Measurements from ENCODE around the gene CUL7.
A peak's percentile ranks its signal among the peaks of the same experiment; 100 is the strongest.
"Not testable (repeated sequence)": the region's sequence is repeated elsewhere in the genome, so short reads cannot be mapped to it uniquely, and the experiment has no call there.

Gene CUL7

DNA sequence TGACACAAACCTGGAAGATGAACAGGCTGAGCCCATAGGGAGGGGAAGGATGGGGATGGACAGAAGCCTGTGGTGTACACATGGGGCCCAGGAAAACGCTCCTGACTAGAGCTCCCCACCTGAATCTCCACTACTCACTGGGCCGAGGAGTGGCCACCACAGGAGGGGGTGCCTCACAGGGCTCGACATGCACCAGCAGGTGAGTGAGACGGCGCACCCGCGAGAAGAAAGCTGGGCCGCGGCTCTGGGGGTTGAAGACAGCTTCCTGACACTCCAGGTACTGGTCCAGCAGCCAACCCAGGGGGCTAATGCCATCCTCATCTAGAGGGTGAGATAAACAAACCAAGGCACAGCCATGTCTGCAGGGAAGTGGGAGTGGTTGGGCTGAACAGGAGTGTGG is 10.3 kb downstream of the CUL7 start:
- DNase-seq, result no peak

DNA sequence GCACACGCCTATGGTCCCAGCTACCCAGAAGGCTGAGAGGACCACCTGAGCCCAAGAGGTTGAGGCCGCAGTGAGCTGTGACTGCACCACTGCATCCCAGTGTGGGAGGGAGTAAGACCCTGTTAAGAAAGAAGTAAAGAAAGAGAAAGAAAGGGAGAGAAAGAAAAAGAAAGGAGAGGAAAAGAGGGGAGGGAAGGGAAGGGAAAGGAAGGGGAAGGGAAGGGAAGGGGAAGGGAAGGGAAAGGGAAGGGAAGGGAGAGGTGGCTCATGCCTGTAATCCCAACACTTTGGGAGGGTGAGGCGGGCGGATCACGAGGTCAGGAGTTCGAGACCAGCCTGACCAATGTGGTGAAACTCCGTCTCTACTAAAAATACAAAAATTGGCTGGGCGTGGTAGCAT is 12.2 kb downstream of the CUL7 start:
- DNase-seq, result not testable (repeated sequence)

DNA sequence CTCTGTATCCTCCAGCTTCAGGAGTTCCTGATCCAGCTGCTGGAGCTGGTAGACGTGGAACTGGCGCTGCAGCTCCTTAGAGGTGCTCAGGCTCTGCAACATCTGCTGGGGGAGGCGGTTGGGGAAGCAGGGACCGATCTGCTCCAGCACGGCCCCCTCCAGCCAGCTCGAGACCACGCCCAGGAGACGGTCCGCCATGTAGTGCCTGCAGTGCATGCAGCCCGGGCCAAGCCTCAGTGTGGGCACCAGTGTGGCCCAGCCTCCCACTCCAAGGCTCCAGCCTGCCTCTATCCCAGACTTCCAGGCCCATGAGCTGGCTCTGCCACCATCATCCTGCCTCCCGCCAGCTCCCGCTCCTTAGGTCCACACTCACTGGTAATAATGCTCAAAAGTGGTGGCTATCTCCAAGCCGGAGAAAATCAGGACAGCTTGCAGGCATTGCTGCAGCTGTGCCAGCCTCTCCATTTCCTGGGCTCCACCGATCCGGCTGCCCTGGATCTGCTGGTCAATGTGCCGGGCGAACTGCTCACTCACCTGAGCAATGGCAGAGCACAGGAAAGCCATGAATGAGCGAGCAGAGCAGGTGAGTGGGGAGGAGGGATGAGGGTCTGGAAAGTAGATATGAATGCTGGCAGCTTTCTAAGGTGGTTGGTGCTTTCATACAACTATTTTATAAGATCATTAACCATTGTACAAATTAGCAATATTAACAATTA is 13.0 kb downstream of the CUL7 start:
- DNase-seq, result no peak

DNA sequence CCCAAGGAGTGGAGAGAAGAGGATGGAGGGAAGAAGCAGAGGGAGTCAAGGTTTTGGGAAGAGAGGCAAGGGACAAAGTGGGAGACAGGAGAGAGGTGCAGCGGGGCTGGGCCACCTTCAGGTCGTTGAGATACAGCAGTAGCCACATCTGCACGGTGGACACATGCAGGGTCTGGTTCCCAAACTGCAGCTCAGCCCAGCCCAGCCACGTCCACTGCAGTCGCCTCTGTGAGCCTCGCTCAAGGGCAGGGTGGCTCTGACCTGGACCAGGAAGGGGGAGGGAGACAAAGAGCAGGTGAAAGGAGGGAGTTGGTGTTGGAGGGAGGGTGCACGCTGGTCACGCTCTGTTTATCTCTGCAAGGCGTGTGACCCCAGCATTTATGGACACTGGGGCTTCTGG is 14.9 kb downstream of the CUL7 start:
- no peak for DNase-seq

DNA sequence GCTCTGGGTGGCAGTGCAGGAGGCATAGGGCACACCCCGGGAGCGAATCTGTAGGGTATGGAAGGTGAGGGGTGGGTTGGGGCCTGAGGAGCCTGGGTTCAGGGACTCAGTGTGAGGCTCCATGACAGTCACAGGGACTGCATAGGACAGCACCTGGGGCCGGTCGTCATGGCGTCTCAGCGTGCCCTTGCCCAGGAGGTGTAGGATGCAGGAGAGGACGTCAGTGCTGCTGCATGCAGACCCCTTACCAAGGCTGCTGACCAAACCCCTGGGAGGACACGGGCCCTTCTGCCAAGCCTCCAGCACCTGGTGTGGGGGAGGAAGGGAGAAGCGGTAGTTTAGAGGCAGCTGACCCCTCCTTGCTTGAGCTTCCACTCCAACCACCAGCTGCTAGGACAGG is 15.9 kb downstream of the CUL7 start:
- no peak for DNase-seq

DNA sequence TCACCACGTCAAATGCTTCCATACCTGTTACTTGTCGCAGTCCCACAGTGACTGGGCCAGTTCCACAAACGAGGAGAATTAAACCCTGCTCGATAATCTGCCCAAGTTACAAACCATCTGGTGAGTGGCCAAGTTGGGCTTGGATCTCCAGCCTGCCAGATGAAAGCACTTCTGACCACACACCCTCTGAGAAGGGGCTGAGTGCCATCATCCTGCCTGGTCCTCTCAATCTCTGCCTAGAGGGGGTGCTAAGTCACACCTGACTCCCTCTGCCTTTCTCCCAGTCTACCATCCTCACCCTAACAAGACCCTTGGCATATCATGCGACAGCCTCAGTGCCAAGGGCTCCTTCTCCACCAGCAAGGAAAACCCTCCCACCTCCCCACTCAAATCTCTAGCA is 16.5 kb downstream of the CUL7 start:
- DNase-seq, result no peak

- DNase-seq, result no peak
Observed at GRCh38 chr6:43036712-43037111, 16.9 kb downstream of the CUL7 start.

DNA sequence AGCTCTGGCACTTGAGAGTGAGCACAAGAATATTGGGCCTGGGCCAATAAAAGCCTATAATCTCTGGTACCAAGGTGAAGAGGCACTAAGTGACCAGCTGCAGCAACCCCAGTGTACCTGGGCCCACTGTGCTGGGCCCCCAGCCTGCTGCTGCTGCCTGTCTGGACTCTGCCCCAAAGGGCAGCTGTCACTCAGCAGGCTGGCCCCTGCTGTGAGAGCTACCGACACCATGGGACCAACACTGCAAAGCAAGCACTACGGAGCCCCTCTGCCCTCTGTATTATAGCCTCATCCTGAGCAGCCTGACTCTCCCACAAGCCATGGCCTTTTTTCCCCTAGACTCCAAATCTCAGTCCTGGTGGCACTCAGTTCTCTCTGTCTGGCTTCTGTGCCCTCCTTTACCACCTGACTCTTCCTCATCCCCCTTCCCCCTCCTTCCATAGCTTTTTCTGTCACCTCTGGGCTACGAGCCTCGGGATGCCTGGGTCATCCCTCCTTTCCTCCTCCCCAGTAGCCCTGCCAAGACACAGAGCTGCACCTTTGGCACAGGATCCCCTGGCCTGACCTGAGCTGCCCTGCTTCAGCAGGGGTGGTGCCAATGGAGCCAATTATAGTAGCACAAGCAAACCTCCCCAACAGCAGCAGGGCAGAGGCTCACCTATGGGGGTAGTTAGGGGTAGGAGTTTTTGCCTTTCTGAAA is 18.0 kb downstream of the CUL7 start:
- DNase-seq, result no peak

GRCh38 chr6:43034190-43034525 is 19.5 kb downstream of the CUL7 start:
- no peak for DNase-seq

DNA sequence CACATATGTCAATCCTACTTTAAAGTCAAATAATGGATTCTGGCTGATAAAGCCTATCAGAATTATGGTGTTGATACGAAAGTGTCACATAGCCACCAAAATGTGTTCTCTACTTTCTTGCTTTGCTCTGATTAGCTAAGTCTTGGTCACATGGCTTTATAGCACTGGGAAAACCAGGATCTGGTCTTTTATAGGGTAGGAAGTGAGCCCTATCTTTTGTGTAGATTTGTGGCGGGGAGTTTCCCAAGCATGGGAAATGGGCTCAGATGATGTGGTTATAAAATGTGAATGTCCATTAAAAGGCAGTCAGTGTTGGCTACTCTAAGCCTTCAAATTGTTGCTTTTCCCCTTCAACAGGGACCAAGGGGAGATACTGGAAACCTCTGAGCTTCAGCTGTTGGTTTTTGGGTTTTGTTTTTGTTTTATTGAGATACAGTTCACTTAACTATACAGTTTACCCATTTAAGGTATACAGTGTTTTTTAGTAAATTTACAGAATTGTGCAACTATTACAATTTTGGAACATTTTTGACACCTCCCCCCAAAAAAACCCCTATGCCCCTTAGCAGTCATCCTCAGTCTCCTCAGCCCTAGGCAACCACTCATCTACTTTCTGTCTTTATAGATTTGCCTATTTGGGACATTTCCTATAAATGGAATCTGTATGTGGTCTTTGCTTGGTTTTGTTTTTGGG is 20.0 kb downstream of the CUL7 start:
- no peak for DNase-seq

- no peak for DNase-seq
Observed at GRCh38 chr6:43032326-43032725, 21.3 kb downstream of the CUL7 start.

DNA sequence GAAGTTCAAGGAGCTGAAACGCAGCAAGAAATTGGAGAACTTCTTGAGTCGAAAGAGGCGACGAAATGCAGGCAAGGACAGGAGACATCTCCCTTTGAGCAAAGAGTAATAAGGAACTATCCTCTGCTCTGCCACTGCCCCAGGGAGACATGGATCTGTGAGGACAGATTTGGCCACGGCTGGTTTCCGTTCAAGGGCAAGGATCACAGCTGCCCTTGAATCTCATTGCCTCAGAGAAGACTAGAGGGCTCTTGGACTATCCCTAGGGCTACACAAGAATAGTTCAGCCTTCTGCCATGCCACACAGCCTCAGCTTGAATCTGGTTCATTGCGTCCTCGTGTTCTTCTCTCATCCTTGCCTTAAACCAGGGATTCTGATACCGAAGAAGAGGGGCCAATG is 24.5 kb downstream of the CUL7 start:
- no peak for DNase-seq

DNA sequence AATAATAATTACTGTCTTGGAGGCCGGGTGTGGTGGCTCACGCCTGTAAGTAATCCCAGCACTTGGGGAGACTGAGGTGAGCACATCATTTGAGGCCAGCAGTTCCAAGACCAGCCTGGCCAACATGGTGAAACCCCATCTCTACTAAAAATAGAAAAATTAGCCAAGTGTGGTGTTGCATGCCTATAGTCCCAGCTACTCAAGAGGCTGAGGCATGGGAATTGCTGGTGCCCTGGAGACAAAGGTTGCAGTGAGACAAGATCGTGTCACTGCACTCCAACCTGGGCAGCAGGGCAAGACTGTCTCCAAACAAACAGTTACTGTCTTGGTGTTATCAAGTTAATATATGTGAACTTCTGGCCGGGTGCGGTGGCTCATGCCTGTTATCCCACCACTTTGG is 27.3 kb downstream of the CUL7 start:
- DNase-seq, result no peak

- DNase-seq, result no peak
Observed at GRCh38 chr6:43024436-43024835, 29.2 kb downstream of the CUL7 start.

DNA sequence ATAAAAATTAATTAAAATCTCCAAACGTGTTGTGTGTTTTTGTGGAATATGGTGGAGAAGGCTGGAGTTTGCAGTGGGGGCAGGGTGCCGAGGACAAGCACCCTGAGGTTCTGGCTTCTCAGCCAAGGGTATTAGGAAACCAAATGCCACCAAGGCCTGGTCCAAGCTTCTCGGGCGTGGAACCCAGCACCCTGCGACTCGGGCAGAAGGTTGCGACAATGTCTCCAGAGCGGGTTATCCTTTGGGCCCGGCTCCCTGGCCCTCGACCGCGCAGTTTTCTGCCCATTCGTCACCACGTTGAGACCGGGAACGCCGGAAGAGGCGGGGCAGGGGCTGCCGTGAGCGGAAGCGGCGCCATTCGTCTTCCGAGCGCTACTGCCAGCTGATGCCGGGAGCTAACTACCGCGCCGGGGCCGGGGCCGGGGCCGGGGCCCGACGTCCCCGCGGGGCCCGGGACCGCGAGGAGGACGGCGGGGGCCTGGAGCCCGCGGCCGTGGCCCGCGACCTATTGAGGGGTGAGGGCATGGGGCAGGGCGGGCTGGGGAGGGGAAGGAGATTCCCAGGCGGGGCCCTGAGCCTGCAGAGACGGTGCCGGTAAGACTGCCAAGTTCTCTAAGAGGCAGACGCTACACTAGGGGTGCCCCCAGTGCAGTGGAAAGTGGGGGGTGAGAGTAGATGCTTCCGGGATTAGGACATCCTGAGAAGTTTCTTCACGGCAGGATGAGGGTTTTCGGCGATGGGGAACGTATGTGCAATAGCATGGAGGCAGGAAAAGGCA is 32.2 kb downstream of the CUL7 start, which contains the start of gene RRP36:
Gene RRP36 (plus strand): TSS at position 354 of the 778 bp plus-strand sequence. CDS start 32 bp downstream, at position 386.
- peak in 1 of 2 experiments; percentile 9 for DNase-seq

- no peak for DNase-seq
Observed at GRCh38 chr6:43020847-43021246, 32.8 kb downstream of the CUL7 start.

- no peak for DNase-seq
Observed at GRCh38 chr6:43020052-43020705, 33.5 kb downstream of the CUL7 start.

- no peak for DNase-seq
Observed at GRCh38 chr6:43019152-43019551, 34.5 kb downstream of the CUL7 start.

GRCh38 chr6:43016943-43017334 is 36.7 kb downstream of the CUL7 start:
- DNase-seq, result no peak

DNA sequence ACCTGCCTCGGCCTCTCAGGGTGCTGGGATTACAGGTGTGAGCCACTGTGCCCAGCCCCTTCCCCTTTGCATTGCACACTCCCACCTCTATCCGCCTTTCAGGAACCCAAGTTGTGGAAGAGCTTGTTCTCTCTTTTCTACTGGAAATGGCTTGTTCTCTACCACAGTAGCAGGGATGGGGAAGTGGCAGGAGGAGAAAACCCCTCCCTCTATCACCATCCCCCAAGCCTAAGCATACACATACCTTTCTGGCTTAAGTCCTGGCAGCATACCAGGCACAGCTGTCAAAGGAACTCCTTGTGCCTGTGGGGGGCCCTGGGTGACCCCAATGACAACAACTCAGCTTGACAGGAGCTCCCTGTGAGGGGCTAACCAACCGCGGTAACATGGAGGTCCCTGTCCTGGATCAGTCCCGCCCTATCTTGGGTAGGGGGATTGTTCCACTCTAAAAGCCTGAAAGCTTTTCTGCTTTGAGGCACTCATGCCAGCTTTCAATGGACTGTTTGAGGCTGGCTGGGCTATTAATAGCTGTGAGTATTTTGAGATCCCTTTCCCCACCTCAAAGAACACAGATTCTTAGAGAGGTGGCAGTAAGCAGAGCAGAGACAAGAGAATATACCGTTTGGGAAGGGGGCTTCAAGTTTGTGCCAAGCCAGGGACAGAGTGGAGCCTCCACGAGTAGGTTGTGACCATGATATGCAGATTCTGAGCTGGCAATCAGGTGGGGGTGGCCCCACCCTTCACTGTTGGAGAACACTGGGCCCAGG is 37.3 kb downstream of the CUL7 start:
- no peak for DNase-seq

GRCh38 chr6:43014434-43014909 is 39.2 kb downstream of the CUL7 start:
- DNase-seq, result no peak

Data from cerebellar nuclear complex (tissue), 1 donor.